RWPE1 (cell line): Measurements from ENCODE around the gene KCNJ18.
"Not testable (repeated sequence)": the region's sequence is repeated elsewhere in the genome, so short reads cannot be mapped to it uniquely, and the experiment has no call there.

Source experiments
- CTCF ChIA-PET: fragments of 350-600 bp; sonication (Branson Sonifier 250); formaldehyde crosslinking; extraction: SDS; loops from one replicate; lab custom pipeline; 2021; lab: Yijun Ruan, JAX
- POLR2A ChIA-PET: fragments of 400-600 bp; formaldehyde crosslinking; extraction: SDS; loops from one replicate; lab custom pipeline; 2020; ENCODE audit warnings: antibody characterized with exemption; ENCODE audit not compliant: low non-redundant PET; lab: Yijun Ruan, JAX
- DNase-seq: peaks from one replicate; pipeline ENCODE4 v3.0.0; 2012; ENCODE audit warnings: low spot score
- H3K27ac ChIP-seq: fragments of 450-650 bp; 2 replicates; pipeline ENCODE4 v1.5.1; 2017
- CTCF ChIP-seq: fragments of 450-650 bp; conservative IDR thresholded peaks from 2 replicates; pipeline ENCODE4 v1.5.1; 2017; ENCODE audit warnings: low read depth, mild to moderate bottlenecking

The KCNJ18 gene

GRCh38 chr17:21738877-21739474, 46.7 kb downstream of the KCNJ18 start:
- H3K27ac ChIP-seq, DNase-seq, POLR2A ChIA-PET, CTCF ChIA-PET: not testable (repeated sequence)

DNA sequence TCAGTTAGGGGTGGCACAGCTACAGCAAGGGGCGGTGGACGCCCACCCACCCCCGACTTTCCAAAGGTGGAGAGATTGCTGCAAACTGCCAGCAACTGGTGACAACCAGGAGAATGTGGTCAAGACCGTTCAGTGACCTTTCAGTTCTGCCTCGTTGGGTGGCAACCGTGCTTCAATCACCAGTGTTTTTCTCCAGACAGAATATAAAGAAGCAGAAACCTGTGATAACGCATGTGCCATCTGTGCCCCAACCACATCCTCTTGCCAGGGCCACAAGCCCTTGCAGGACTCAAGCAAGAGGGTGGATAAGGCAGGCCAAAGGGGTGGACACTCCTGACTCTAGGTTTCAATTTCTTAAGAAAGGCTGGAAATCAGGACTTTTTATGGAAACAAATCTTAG, 47.2 kb downstream of the KCNJ18 start:
- CTCF ChIA-PET, H3K27ac ChIP-seq, POLR2A ChIA-PET, DNase-seq: not testable (repeated sequence)

- DNase-seq, POLR2A ChIA-PET, CTCF ChIA-PET, H3K27ac ChIP-seq: not testable (repeated sequence)
Measured at GRCh38 chr17:21740836-21741235, 48.5 kb downstream of the KCNJ18 start.

- CTCF ChIA-PET, DNase-seq, H3K27ac ChIP-seq, POLR2A ChIA-PET: not testable (repeated sequence)
Measured at GRCh38 chr17:21741520-21741919, 49.2 kb downstream of the KCNJ18 start.

DNA sequence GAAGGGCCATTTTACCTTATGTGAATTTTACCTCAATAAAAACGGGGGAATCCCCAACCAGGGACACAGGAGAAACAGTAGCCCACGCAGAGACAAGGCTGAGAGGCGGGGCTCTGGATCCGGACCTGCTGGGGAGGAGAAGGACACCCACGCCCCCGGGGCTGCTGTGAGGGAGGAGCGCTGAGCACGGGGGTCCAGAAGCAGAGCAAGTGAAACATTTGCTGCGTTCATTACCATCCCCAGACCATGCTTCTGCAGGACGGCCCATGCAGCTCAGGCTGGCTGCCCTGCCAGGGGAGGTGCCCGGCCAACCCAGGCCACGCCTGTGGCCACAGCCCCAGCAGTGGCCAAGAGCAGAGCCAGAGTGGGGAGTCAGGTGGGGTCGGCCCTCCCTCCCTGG, 50.0 kb downstream of the KCNJ18 start:
- no peak for TF ChIP-seq CTCF
- CTCF ChIA-PET: no interaction called here

DNA sequence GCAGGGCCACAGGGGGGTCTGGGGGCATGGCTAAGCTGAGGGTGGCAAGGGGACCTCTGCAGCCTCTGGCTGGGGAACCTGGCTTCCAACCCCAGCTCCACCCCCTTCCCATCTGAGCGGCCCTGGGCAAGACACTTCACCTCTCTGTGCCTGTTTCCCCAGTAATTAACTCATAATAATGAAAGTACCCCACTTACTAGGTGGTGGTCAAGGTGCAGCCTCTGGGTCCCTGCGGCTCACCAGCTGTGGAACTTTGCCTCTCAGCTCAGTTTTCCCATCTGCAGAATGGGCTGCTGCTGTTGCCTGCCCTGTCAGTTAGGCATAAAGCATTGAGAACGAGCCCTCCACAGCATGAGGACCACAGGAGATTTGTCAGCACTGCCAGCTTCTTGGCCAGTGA, 51.8 kb downstream of the KCNJ18 start:
- DNase-seq, H3K27ac ChIP-seq, CTCF ChIA-PET, POLR2A ChIA-PET: not testable (repeated sequence)

More for the DNA sequence above, 50.0 kb downstream of the KCNJ18 start:
- no peak overlapping the region for H3K27ac ChIP-seq
- no peak for DNase-seq
- POLR2A ChIA-PET: no interaction called here

GRCh38 chr17:21744621-21745020, 52.3 kb downstream of the KCNJ18 start:
- H3K27ac ChIP-seq, POLR2A ChIA-PET, DNase-seq, CTCF ChIA-PET: not testable (repeated sequence)

GRCh38 chr17:21745385-21746054, 53.2 kb downstream of the KCNJ18 start:
- POLR2A ChIA-PET, DNase-seq, H3K27ac ChIP-seq, CTCF ChIA-PET: not testable (repeated sequence)

DNA sequence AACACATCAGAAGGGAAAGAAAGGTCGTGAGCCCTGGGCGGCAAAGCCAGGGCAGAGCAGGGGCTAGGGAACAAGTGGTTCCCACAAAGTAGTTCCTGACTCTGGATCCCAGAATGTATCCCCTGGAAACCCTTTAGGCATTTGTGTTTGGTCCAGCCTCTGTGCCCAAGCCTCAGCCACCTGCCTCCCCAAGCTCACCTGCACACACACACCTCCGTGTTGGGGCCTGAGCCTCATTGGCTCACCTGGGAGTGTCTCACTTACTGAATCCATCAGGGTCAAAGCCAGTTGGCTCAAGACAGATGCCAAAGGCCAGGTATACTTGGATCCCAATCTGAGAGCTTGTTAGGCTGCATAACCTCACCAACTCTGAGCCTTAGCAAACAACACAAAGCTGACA, 54.1 kb downstream of the KCNJ18 start:
- H3K27ac ChIP-seq, CTCF ChIA-PET, POLR2A ChIA-PET, DNase-seq: not testable (repeated sequence)

GRCh38 chr17:21747195-21747915, 55.0 kb downstream of the KCNJ18 start:
- CTCF ChIA-PET, POLR2A ChIA-PET, DNase-seq, H3K27ac ChIP-seq: not testable (repeated sequence)

GRCh38 chr17:21748686-21749085, 56.4 kb downstream of the KCNJ18 start:
- POLR2A ChIA-PET, DNase-seq, CTCF ChIA-PET, H3K27ac ChIP-seq: not testable (repeated sequence)

DNA sequence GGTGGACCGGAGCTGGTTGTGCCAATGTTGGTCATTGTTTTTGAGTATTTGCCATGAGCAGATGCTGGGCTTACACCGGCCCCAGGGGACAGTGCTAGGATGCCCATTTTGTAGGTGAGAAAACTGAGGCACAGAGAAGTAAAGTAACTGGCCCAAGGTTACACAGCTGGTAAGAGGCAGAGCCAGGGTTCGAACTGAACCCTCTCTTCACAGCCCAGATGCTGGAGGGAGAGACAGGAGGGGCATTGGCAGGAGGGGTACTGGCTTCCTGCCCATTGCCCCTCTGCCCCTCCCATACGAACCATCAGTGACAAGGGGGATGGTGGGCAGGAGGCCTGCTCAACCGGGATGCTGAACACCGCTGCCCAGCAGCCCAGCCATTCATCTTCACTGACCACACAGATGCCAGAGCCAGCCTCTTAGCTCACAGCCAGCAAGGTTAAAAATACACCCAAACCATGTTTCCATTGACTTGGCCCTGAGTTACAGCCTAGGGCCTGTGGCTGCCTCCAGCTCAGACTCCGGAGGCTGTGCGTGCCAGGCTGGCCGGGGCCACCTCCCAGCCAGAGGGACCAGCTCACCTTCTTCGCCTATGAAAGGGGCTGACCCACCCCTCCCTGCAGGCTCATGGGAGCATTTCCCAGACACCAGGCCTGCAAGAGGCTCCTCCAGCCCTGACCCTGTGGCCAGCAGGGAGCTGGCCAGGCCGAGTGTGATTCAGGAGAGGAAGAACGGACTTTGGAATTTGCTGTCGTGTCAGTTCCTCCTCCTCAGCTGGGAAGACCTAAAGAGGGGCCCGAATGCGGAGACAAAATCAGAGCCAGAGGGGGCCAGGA, 57.6 kb downstream of the KCNJ18 start:
- H3K27ac ChIP-seq, DNase-seq, CTCF ChIA-PET, POLR2A ChIA-PET: not testable (repeated sequence)

DNA sequence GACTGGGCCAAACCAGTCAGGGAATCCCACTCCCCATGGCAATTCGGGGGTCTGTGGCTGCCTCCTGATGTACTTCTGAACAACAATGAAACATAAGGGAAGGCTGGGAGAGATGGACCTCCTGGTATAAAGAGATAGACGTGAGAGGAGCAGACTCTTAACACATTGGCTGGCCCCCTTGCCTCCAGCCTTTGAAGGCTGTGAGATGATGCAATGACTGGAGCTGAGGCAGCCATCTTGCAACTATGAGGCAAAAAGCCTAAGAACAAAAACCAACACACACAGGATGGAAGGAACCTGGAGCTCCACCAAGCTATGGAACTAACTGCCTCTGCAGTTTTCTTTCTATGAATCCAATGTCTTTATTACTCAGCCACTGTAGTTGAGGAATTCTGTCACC, 58.8 kb downstream of the KCNJ18 start:
- H3K27ac ChIP-seq, POLR2A ChIA-PET, CTCF ChIA-PET, DNase-seq: not testable (repeated sequence)
